Superior temporal gyrus (tissue), 1 donor: ENCODE measurements around the gene ALG9.

Experiments
- DNase-seq: peaks from one replicate; pipeline ENCODE4 v3.0.0-alpha.2; 2016; ENCODE audit errors: extremely low spot score

Gene ALG9

GRCh38 chr11:111765984-111766833 is 105.2 kb downstream of the ALG9 start, which contains the start of gene PPP2R1B:
PPP2R1B (minus strand) TSS chr11:111766389; CDS start chr11:111766361, 28 bp downstream.
- peak; percentile 83 for DNase-seq

- peak; percentile 62 for DNase-seq
Observed at GRCh38 chr11:111765320-111765983, 105.9 kb downstream of the ALG9 start.

- no peak for DNase-seq
Observed at GRCh38 chr11:111764621-111765020, 106.8 kb downstream of the ALG9 start.

- peak; percentile 80 for DNase-seq
Observed at GRCh38 chr11:111762981-111763643, 108.3 kb downstream of the ALG9 start.

GRCh38 chr11:111762526-111762925 is 108.9 kb downstream of the ALG9 start:
- DNase-seq = no peak

GRCh38 chr11:111761036-111761435 is 110.3 kb downstream of the ALG9 start:
- no peak for DNase-seq

- no peak for DNase-seq
Observed at GRCh38 chr11:111759778-111760407, 111.5 kb downstream of the ALG9 start.

GRCh38 chr11:111759376-111759775 is 112.0 kb downstream of the ALG9 start:
- no peak for DNase-seq

- DNase-seq = no peak
Observed at GRCh38 chr11:111756097-111756496, 115.3 kb downstream of the ALG9 start.

- no peak for DNase-seq
Observed at GRCh38 chr11:111749646-111750045, 121.7 kb downstream of the ALG9 start.

- DNase-seq = no peak
Observed at GRCh38 chr11:111748035-111748804, 123.2 kb downstream of the ALG9 start.

- no peak for DNase-seq
Observed at GRCh38 chr11:111745719-111746504, 125.5 kb downstream of the ALG9 start.

- no peak for DNase-seq
Observed at GRCh38 chr11:111743700-111744099, 127.7 kb downstream of the ALG9 start.

- no peak for DNase-seq
Observed at GRCh38 chr11:111741751-111742150, 129.6 kb downstream of the ALG9 start.

GRCh38 chr11:111739299-111739698 is 132.1 kb downstream of the ALG9 start:
- no peak for DNase-seq

- DNase-seq = peak; percentile 87
Observed at GRCh38 chr11:111737444-111738210, 133.8 kb downstream of the ALG9 start.

GRCh38 chr11:111736621-111737443 is 134.5 kb downstream of the ALG9 start:
- no peak for DNase-seq
